GM18861 (cell line): ENCODE measurements around the gene PKMYT1.

Experiments used
- ATAC-seq: cut with Tn5 transposase; IDR thresholded peaks from one replicate; pipeline ENCODE4 v1.9.1; 2021; ENCODE audit not compliant: unreplicated experiment

Gene PKMYT1

DNA sequence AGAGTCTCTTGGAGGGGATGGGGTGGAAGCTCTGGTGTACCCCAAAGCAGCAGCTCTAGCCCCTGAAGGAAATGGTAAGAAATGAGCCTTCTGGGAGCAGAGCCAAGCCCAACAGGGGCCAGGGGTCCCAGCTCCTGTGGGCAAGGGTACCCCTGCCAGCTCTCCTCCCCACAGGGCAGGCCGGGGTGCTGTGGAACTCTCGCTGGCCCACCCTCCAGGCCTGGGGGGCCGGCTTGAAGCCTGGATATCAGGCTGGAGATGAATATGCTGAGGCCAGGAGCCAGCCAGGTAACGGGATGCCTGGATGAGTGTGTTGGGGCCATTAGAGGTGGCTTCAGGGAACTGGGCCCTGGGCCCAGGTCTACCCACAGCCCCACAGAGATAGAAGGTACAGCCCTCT, 20.3 kb upstream of the PKMYT1 start:
- no peak for ATAC-seq

DNA sequence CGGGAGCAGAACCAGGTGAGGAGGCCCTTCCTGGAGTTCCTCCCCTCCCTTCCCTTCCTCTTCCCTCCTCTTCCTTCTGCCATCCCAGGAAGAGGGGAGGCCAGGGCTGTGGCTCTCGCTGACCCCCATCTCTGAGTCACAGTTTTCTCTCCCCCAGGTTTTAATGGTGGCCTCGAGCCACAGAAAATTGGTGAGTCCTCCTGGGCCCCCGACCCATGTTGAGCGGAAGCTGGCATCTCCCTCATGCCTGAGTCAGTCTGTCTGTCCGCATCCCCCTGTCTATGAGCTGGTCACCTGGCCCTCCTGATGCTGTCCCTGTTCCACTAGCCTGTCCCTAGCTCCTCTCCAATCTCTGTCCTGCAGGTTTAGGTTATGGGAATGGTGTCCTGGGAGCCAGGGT, 19.7 kb upstream of the PKMYT1 start:
- no peak for ATAC-seq

GRCh38 chr16:2996298-2996697, 16.1 kb upstream of the PKMYT1 start:
- ATAC-seq: no peak

GRCh38 chr16:2992383-2993081, 12.3 kb upstream of the PKMYT1 start:
- no peak for ATAC-seq

GRCh38 chr16:2991566-2992261, 11.5 kb upstream of the PKMYT1 start:
- no peak for ATAC-seq

- no peak for ATAC-seq
These were observed 10.6 kb upstream of the PKMYT1 start for GRCh38 chr16:2990891-2991290.

GRCh38 chr16:2988590-2989099, 8.4 kb upstream of the PKMYT1 start:
- ATAC-seq: no peak

DNA sequence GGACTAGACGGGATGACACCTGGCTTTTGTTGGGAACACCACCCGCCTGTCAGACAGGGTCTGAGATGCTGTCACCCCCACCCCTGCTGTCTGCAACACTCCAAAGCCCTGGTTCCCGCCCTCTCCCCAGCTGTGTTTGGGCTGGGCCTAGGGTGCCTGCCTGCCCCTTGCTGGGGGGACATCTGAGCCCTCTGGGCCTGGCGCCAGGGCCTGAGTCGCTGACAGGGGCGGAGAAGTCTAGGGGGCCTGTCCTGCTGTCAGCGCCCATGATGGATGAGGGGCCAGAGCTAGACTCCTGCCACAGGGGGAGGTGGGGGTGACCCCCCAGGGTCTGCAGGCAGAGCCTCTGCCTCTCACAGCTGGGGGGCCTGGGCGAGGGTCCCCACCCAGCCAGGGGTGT, 7.6 kb upstream of the PKMYT1 start:
- ATAC-seq: no peak

DNA sequence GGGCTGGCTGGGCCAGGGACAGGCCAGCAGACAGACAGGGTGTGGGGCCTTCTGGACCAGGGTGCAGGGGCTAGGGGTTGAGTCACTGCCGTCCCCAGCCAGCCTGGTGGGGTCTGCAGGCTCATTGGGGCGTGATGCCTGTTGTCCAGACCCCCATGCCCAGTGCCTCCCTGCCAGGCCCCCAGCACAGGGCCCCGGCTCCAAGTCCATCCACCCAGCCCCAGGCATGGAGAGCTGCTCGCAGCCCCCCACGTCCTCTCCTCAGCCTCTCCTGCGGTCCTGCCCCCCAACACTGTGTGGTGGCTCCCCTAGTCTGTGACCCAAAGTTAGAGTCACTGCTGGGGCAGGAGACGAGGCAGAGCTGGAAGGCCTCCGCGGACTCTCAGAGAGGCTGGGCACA, 7.0 kb upstream of the PKMYT1 start:
- ATAC-seq: no peak

DNA sequence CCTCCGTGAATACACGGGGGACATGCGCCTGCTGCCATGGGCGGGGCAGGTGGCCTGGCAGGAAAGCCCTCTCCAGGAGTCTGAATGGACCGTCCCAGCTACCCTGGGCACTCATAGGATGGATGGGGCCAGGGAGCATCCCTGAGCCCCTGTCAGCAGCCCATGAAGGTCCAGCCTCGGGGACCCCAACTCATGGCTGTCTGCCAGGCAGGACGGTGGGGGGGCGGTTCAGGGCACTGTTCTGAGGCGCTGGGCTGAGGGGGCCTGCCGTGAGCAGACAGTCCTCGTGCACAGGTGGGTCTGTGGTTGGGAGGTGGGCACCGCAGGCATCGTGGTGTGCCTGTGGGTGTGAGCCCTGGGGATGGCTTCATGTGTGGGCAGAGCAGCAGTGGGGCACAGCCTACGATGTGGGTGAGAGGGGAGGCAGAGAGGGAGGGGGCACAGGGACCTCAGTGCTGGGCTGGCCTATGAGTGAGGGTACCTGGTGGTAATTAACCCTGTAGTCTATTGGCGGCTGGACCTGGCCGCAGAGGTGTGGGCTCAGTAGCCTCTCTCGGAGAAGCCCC, 6.5 kb upstream of the PKMYT1 start:
- no peak for ATAC-seq

DNA sequence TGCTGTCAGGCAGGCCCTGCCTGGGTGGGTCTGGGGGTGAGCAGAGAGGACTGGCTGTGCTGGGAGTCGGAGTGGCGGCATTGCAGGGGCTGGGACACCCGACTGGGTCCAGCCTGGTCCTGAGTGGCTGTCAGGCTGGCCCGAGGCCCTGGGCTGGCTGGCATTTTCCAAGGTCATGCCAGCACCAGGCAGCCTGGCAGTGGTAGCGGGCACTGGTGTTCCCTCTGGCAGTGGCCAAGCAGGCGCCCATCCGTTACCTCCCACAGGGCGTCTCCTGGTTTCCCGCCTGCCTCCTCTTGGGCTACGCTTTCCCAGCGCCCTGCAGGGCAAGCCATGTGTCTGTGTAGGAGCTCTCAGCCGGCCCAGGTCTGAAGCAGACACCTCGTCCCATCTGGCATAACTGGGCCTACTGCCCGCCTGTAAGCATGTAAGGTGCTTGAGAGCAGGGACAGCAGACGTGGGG, 5.7 kb upstream of the PKMYT1 start:
- no peak for ATAC-seq

DNA sequence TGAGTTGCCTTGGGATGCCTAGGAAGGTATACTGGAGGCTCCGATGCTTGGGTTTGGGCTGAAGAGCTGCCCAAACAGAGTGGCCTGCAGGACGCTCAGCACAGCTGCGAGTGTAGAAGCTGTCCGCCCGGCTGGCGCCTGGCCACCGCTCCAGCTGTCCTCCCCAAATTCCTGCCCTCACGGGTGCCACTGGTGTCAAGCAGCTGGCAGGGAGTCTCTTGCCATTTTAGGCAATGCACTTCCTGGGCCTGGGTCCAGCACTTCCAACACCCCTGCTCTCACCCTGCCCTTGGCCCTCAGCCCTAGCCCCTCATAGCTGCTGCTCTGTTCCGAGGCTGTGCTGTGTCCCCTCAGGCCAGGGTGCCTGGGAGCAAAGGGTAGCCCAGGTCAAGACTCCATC, 5.2 kb upstream of the PKMYT1 start:
- no peak for ATAC-seq

DNA sequence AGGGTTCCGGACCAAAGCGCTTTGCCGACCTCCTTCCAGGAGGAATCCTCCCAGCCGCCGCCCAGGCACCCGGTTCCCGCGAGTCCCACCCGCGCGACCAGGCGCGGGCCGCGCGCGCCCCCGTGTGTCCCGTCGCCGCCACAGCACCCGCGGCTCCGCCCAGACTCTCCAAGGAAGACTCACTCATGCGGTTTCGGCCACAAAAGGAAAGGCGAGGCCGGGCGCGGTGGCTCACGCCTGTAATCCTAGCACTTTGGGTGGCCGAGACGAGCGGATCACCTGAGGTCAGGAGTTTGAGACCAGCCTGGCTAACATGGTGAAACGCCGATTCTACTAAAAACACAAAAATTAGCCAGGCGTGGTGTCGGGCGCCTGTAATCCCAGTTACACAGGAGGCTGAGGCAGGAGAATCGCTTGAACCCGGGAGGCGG, 3.5 kb upstream of the PKMYT1 start:
- no peak for ATAC-seq

- ATAC-seq: no peak
These were observed 2.2 kb upstream of the PKMYT1 start for GRCh38 chr16:2982402-2982801.

GRCh38 chr16:2981899-2982250, 1.6 kb upstream of the PKMYT1 start:
- ATAC-seq: no peak

- ATAC-seq: no peak
These were observed 1.1 kb upstream of the PKMYT1 start for GRCh38 chr16:2981177-2981898.

DNA sequence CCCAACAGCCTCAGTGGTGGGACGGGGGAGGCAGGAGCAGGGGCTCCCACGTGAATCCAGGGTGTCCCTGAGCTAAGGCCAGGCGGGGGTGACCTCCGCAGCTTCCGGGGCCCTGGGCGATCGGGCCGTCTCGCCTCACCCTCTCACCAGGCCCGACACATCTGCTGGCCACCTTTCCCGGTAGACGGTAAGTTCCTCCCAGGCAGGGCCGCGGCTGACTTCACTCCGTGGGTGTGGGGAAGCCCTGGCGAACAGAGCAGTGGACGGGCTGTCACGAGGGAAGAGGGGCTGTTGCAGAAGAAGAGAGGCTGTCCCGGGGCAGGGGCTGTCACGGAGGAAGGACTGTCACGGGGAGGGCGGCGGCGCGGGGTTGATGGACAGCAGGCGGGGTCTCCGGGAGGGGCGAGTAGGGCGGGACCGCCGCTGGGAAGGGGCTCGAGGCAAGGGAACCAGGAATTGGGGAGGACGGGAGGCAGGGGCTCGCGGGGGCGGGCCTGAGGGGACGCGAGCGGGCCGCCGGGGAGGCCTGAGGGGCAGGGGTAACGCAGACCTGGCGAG, 498 bp downstream of the PKMYT1 start:
- ATAC-seq: no peak

DNA sequence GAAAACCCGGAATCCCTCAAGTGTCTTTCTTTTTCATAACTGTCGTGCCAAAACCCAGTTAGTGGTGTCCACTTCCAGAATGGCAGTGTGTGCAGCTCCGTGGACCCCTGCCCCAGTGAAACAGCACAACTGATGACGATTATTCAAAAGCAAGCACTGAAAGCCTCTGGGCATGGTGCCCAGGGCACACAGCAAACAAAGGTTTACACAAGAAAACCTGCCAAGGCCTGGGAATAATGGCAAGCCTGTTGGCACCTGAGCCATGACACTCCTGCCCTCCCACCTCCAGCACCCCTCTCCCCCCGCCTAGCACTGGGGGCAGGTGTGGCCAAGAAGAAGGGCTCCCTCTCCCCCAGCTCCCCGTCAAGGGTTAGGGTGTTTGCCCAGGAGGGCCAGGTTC, 2.8 kb downstream of the PKMYT1 start:
- ATAC-seq: no peak

- no peak for ATAC-seq
These were observed 3.6 kb downstream of the PKMYT1 start for GRCh38 chr16:2976673-2977072.

- no peak for ATAC-seq
These were observed 4.0 kb downstream of the PKMYT1 start for GRCh38 chr16:2976201-2976600.

DNA sequence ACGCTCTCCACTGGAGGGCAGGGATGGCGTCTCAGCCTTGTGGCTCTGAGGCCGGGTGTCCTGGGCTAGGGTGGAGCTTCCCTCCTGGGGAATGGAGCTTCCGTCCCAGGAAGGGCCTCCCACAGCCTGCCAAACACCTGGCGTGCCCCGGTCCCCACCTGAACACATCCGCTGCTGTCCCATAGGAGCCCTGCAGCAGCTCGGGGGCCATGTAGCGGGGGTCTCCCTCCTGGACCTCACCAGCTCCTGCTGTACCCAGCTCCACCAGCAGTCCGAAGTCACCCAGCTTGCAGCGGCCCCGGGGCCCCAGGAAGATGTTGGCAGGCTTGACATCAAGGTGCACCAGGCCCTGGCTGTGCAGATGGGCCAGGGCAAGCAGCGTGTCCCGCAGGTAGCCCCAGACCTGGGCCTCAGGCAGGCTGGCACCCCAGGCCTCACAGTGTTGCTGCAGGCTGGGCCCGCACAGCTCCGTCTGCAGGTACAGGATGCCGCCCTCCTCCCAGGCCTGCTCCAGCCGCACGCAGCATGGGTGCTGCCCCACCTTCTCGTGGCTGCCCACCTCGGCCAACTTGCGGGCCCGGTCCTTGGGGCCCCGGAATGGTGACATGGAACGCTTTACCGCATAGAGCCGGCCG, 5.0 kb downstream of the PKMYT1 start:
- ATAC-seq: no peak
